ENCODE data around the gene IFT122.
"Not testable (repeated sequence)": the region's sequence is repeated elsewhere in the genome, so short reads cannot be mapped to it uniquely, and the experiment has no call there.

The IFT122 gene

GRCh38 chr3:129540776-129541516 lies 100.9 kb downstream of the IFT122 start:
- no peak for DNase-seq (ENCODE audit: low spot score)

- DNase-seq (ENCODE audit: low spot score), result no peak
Observed at GRCh38 chr3:129542747-129543146, 102.7 kb downstream of the IFT122 start.

- DNase-seq (ENCODE audit: low spot score), result no peak
Observed at GRCh38 chr3:129543156-129543790, 103.2 kb downstream of the IFT122 start, which contains the start of gene H1-8. TSS of gene H1-8 (plus strand) at chr3:129543175. CDS start at chr3:129543219, 44 bp downstream.

GRCh38 chr3:129543999-129544398 lies 104.0 kb downstream of the IFT122 start:
- DNase-seq (ENCODE audit: low spot score), result no peak

- DNase-seq (ENCODE audit: low spot score), result not testable (repeated sequence)
Observed at GRCh38 chr3:129545951-129546350, 105.9 kb downstream of the IFT122 start.

GRCh38 chr3:129547241-129547640 lies 107.2 kb downstream of the IFT122 start:
- no peak for DNase-seq (ENCODE audit: low spot score)

GRCh38 chr3:129548104-129548965 lies 108.3 kb downstream of the IFT122 start:
- no peak for DNase-seq (ENCODE audit: low spot score)

- DNase-seq (ENCODE audit: low spot score), result no peak
Observed at GRCh38 chr3:129549006-129549800, 109.2 kb downstream of the IFT122 start.

- no peak for DNase-seq (ENCODE audit: low spot score)
Observed at GRCh38 chr3:129549805-129550204, 109.8 kb downstream of the IFT122 start.

- DNase-seq (ENCODE audit: low spot score), result no peak
Observed at GRCh38 chr3:129552287-129553050, 112.4 kb downstream of the IFT122 start.

- DNase-seq (ENCODE audit: low spot score), result no peak
Observed at GRCh38 chr3:129553171-129553570, 113.1 kb downstream of the IFT122 start.

- no peak for DNase-seq (ENCODE audit: low spot score)
Observed at GRCh38 chr3:129553719-129554118, 113.7 kb downstream of the IFT122 start.

- no peak for DNase-seq (ENCODE audit: low spot score)
Observed at GRCh38 chr3:129554356-129555152, 114.5 kb downstream of the IFT122 start.

- no peak for DNase-seq (ENCODE audit: low spot score)
Observed at GRCh38 chr3:129555153-129555550, 115.1 kb downstream of the IFT122 start.

GRCh38 chr3:129555616-129556357 lies 115.8 kb downstream of the IFT122 start:
- no peak for DNase-seq (ENCODE audit: low spot score)

GRCh38 chr3:129556358-129556695 lies 116.3 kb downstream of the IFT122 start:
- DNase-seq (ENCODE audit: low spot score), result no peak

- DNase-seq (ENCODE audit: low spot score), result no peak
Observed at GRCh38 chr3:129556890-129557547, 117.0 kb downstream of the IFT122 start.

- DNase-seq (ENCODE audit: low spot score), result no peak
Observed at GRCh38 chr3:129557548-129557894, 117.5 kb downstream of the IFT122 start.
